WTC11 (cell line): ENCODE data around the gene SYCP2. TPM values are rescaled to one million over a fixed set of nuclear protein-coding genes. Genes with fewer than 3 reads are reported as not detected.

Source experiments
- ATAC-seq: fragments of 200-7000 bp; cut with Tn5 transposase; 2 replicates; pipeline ENCODE4 v1.10.0; 2021; ENCODE audit warnings: mild to moderate bottlenecking, moderate library complexity
- CTCF ChIA-PET: fragments of 300-600 bp; sonication (Branson Sonifier 250); formaldehyde crosslinking; loops from one replicate; lab custom pipeline; 2021; ENCODE audit warnings: antibody characterized with exemption; lab: Charles Lee
- POLR2A ChIA-PET: fragments of 350-600 bp; sonication (Branson Sonifier 250); formaldehyde crosslinking; loops from one replicate; lab custom pipeline; 2021; ENCODE audit warnings: antibody characterized with exemption; lab: Charles Lee
- DNase-seq: peaks from one replicate; pipeline ENCODE4 v3.0.0; 2021; ENCODE audit warnings: low spot score
- H3K27ac Mint-ChIP-seq: 2 replicates; pipeline ENCODE4 v1.8.0; 2021; ENCODE audit warnings: mixed read lengths
- H3K27me3 Mint-ChIP-seq: 2 replicates; pipeline ENCODE4 v1.8.0; 2021; ENCODE audit warnings: low read depth, mild to moderate bottlenecking, moderate library complexity, mixed read lengths
- H3K36me3 Mint-ChIP-seq: 2 replicates; pipeline ENCODE4 v1.8.0; 2021; ENCODE audit warnings: mixed read lengths
- H3K4me1 Mint-ChIP-seq: 2 replicates; pipeline ENCODE4 v1.8.0; 2022; ENCODE audit warnings: mixed read lengths
- H3K4me3 Mint-ChIP-seq: 2 replicates; pipeline ENCODE4 v1.8.0; 2021; ENCODE audit warnings: mild to moderate bottlenecking, moderate library complexity, mixed read lengths
- H3K9me3 Mint-ChIP-seq: 2 replicates; pipeline ENCODE4 v1.8.0; 2021; ENCODE audit warnings: mixed read lengths
- AR ChIP-seq: fragments of 250-450 bp; sonication (Bioruptor Pico); IDR thresholded peaks from 2 replicates; pipeline ENCODE4 v1.9.0; 2021; ENCODE audit warnings: mild to moderate bottlenecking
- ARID4B ChIP-seq: sonication (generic); formaldehyde crosslinking; IDR thresholded peaks from 2 replicates; pipeline ENCODE4 v1.8.0; 2023; ENCODE audit warnings: missing genetic modification reagents, mild to moderate bottlenecking, borderline replicate concordance
- ATF6 ChIP-seq: sonication (generic); formaldehyde crosslinking; IDR thresholded peaks from 2 replicates; pipeline ENCODE4 v1.8.1; 2023; ENCODE audit warnings: mild to moderate bottlenecking, missing genetic modification reagents
- CTCF ChIP-seq: fragments of 200-600 bp; IDR thresholded peaks from 2 replicates; pipeline ENCODE4 v1.8.0; 2022; ENCODE audit warnings: antibody characterized with exemption
- FOXP1 ChIP-seq: sonication (generic); formaldehyde crosslinking; IDR thresholded peaks from 2 replicates; pipeline ENCODE4 v1.8.0; 2022; ENCODE audit warnings: missing genetic modification reagents, mild to moderate bottlenecking, moderate library complexity, borderline replicate concordance
- JUN ChIP-seq: sonication (generic); formaldehyde crosslinking; IDR thresholded peaks from 2 replicates; pipeline ENCODE4 v1.8.0; 2023; ENCODE audit warnings: mild to moderate bottlenecking, missing genetic modification reagents
- MLX ChIP-seq: sonication (generic); formaldehyde crosslinking; IDR thresholded peaks from 2 replicates; pipeline ENCODE4 v1.8.1; 2023; ENCODE audit warnings: mild to moderate bottlenecking, missing genetic modification reagents, moderate library complexity
- NFATC4 ChIP-seq: fragments of 250-450 bp; sonication (Bioruptor Pico); IDR thresholded peaks from 2 replicates; pipeline ENCODE4 v1.9.0; 2021; ENCODE audit warnings: mild to moderate bottlenecking
- NFYB ChIP-seq: sonication (generic); formaldehyde crosslinking; conservative IDR thresholded peaks from 2 replicates; pipeline ENCODE4 v1.8.0; 2022; ENCODE audit warnings: low read depth, missing genetic modification reagents
- NR3C1 ChIP-seq: sonication (generic); formaldehyde crosslinking; conservative IDR thresholded peaks from 2 replicates; pipeline ENCODE4 v1.8.1; 2023; ENCODE audit warnings: low read depth, mild to moderate bottlenecking, missing genetic modification reagents
- SOX15 ChIP-seq: fragments of 250-450 bp; sonication (Bioruptor Pico); IDR thresholded peaks from 2 replicates; pipeline ENCODE4 v1.9.0; 2021; ENCODE audit warnings: mild to moderate bottlenecking
- TCF7 ChIP-seq: sonication (generic); formaldehyde crosslinking; IDR thresholded peaks from 2 replicates; pipeline ENCODE4 v1.8.0; 2022; ENCODE audit warnings: mild to moderate bottlenecking, low read depth, missing genetic modification reagents, moderate library complexity
- ZNF138 ChIP-seq: sonication (generic); formaldehyde crosslinking; conservative IDR thresholded peaks from 2 replicates; pipeline ENCODE4 v1.8.1; 2022; ENCODE audit warnings: mild to moderate bottlenecking, moderate library complexity, missing genetic modification reagents
- ZNF219 ChIP-seq: sonication (generic); formaldehyde crosslinking; IDR thresholded peaks from 2 replicates; pipeline ENCODE4 v1.8.0; 2023; ENCODE audit warnings: missing genetic modification reagents, mild to moderate bottlenecking, borderline replicate concordance
- ZNF416 ChIP-seq: fragments of 250-450 bp; sonication (Bioruptor Pico); IDR thresholded peaks from 2 replicates; pipeline ENCODE4 v1.9.0; 2021; ENCODE audit warnings: mild to moderate bottlenecking, inconsistent platforms
- ZNF423 ChIP-seq: fragments of 250-450 bp; sonication (Bioruptor Pico); IDR thresholded peaks from 2 replicates; pipeline ENCODE4 v2.1.2; 2022; ENCODE audit warnings: mild to moderate bottlenecking, moderate library complexity
- ZNF425 ChIP-seq: fragments of 250-450 bp; sonication (Bioruptor Pico); conservative IDR thresholded peaks from 2 replicates; pipeline ENCODE4 v1.9.0; 2021; ENCODE audit warnings: mild to moderate bottlenecking
- total RNA-seq: library from RNA; stranded (reverse); gene quantifications from 3 replicates; pipeline ENCODE4 v1.2.3, GENCODE V29; 2021

The SYCP2 gene
- total RNA-seq, 1 experiment from 2014 or later, result 0.31 TPM

GRCh38 chr20:59948828-59949720 lies 15.6 kb upstream of the SYCP2 start:
- TF ChIP-seq ZNF219 (CRISPR knock-in tag) (no peak), SOX15 (no peak), ZNF416 (CRISPR knock-in tag) (no peak), CTCF (peak; percentile 10; the same call in 1 of the 2 replicates), FOXP1 (CRISPR knock-in tag) (no peak), MLX (CRISPR knock-in tag) (no peak), JUN (CRISPR knock-in tag) (no peak)
- H3K27ac Mint-ChIP-seq, result no peak overlapping the region
- H3K27me3 Mint-ChIP-seq, result no peaks in the 10 kb centered on the region
- CTCF ChIA-PET, result interaction anchor here (0.7 to 2.3 kb wide), 4 partner anchors 10 to 135 kb away, joined by 3 to 10 read pairs (median 6); no protein-coding TSS in a partner anchor
- H3K36me3 Mint-ChIP-seq, result peaks cover 8% of the 10 kb centered on the region
- H3K4me3 Mint-ChIP-seq, result no peak overlapping the region
- no peaks in the 10 kb centered on the region for H3K9me3 Mint-ChIP-seq
- peaks cover 9% of the 10 kb centered on the region for H3K4me1 Mint-ChIP-seq
- POLR2A ChIA-PET, result no interaction called here
- ATAC-seq (no peak), DNase-seq (no peak)

GRCh38 chr20:59948212-59948611 lies 14.8 kb upstream of the SYCP2 start:
- CTCF ChIA-PET, result interaction anchor here (0.8 to 2.3 kb wide), 3 partner anchors 11 to 102 kb away, joined by 3 to 8 read pairs (median 4); no protein-coding TSS in a partner anchor
- POLR2A ChIA-PET, result no interaction called here
- no peak for TF ChIP-seq JUN (CRISPR knock-in tag)
- TF ChIP-seq ATF6 (CRISPR knock-in tag), result no peak
- TF ChIP-seq NFATC4 (CRISPR knock-in tag), result no peak
- no peak for TF ChIP-seq SOX15
- no peak for TF ChIP-seq ZNF138 (CRISPR knock-in tag)
- no peak for TF ChIP-seq TCF7 (CRISPR knock-in tag)
- no peak for TF ChIP-seq AR (CRISPR knock-in tag)
- no peak for TF ChIP-seq ZNF425 (CRISPR knock-in tag)
- TF ChIP-seq NFYB (CRISPR knock-in tag), result no peak
- no peak for TF ChIP-seq ZNF423 (CRISPR knock-in tag)
- TF ChIP-seq NR3C1 (CRISPR knock-in tag), result no peak
- no peak for TF ChIP-seq ARID4B (CRISPR knock-in tag)

More at GRCh38 chr20:59948212-59948611, 14.8 kb upstream of the SYCP2 start:
- no peak overlapping the region for H3K27ac Mint-ChIP-seq
- no peaks in the 10 kb centered on the region for H3K27me3 Mint-ChIP-seq
- no peak for ATAC-seq
- H3K4me1 Mint-ChIP-seq, result peaks cover 9% of the 10 kb centered on the region
- DNase-seq, result no peak
- H3K4me3 Mint-ChIP-seq, result no peak overlapping the region
- H3K9me3 Mint-ChIP-seq, result no peaks in the 10 kb centered on the region
- H3K36me3 Mint-ChIP-seq, result peaks cover 8% of the 10 kb centered on the region
